Stimulated activated CD4-positive, alpha-beta T cell treated with anti-CD3 and anti-CD28 coated beads, Interleukin-1b, Interleukin-23, amount 100 ng/mL, for 24 hours (primary cell): ENCODE data around the gene ATP2B3.
A peak's percentile ranks its signal among the peaks of the same experiment; 100 is the strongest.
"Not testable (repeated sequence)": the region's sequence is repeated elsewhere in the genome, so short reads cannot be mapped to it uniquely, and the experiment has no call there.

ENCODE experiments used
- DNase-seq, 4 experiments: peaks; one replicate each; pipeline ENCODE4 v3.0.0-alpha.2; 2020; ENCODE audit warnings: low read depth in 4 of 4, low spot score in 1 of 4

ATP2B3 gene

DNA sequence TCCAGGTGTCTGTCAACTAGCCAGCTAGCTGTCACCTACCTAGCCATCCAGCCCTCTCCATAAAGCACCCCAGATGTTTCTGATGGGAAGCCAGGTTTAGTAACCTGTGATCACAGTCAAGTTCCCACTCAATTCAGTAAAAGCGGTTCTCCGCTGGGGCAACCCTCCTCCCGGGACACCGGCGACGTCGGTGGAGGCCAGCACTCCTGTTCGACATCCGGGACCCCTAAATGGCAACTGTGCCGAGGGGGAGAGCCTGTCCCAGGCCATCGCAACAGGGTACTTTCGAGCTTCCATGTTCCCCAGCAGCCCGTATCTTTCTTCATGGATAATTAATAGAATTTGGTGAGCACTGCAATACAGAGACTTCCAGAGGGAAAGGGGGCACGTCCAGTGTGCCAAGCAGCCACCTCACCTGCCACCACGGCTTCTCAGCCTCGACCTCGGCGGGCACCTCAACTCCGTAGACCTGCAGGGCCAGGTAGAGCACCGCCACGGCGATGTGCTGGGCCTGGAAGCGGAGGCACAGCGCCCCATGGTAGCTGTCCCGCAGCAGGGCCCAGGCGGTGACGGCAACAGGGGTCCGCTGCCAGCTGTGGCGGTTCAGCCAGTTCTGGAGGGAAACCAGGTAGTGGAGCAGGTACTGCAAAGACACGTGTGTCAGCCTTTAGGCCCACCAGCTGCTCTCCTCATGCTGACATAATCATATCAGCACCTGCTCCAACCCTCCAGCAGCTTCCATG, 74.8 kb downstream of the ATP2B3 start:
- no peak for DNase-seq

DNA sequence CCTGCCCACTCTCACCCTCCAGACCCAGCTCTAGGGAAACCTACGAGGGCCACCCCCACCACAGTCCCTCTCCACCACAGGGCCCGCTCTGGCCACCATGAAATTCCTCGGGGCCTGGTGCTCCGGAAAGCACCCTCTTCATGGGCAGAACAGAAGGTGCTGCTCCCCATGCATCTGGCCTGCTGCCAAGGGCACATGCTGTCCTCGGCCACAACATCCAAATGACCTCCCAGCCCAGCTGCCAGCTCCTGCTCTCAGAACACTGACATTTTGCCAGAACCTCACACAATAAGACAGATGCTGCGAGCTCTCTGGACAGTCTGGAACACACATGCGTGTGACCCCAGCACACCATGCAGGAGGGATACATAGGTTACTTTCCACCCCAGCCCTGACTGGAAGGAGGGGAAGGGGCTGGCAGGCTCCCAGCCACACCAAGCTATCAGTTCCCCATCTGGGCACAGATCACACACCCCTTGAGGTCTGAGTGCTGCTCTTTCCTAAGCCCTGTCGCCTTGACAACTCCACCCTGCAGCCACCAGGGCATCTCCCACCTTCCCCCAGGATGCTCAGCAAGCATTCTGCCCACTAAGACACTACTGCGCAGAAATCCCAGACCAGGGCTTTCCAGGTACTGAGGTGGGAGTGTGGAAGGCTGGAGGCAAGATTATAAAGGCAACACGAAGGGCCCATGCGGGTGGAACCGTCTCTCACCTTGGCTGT, 75.7 kb downstream of the ATP2B3 start:
- DNase-seq = no peak

DNA sequence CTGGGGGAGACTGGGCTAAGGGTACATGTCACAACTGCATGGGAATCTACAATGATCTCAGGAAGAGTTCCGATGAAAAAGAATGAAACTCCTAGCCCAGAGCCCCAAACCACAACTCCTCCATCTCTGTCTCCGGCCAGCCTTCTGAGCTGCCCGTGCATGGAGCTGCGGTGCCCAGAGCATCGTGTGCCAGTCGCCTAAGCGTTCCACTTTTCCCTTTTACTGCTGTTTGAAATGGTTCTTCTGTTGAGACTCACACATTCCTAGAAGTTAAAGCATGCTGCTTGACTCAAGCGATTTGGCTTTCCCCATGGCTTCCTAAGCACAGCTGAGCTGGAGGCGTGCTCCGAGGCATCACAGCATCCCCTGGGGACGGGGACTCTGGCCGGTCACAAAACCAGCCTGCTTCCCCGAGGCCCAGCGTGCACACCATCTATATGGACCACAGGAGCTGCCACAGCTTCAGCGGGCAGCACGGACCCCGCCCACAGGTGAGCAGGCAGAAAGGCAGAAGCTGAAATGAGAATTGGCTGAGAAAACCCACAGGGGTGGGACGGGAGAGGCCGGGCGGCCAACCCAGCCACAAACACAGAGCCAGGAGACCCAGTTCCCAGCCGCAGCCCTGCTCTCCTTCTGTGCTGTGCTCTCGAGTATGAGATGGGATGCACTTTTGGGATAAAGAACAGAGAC, 76.5 kb downstream of the ATP2B3 start:
- DNase-seq = no peak

DNA sequence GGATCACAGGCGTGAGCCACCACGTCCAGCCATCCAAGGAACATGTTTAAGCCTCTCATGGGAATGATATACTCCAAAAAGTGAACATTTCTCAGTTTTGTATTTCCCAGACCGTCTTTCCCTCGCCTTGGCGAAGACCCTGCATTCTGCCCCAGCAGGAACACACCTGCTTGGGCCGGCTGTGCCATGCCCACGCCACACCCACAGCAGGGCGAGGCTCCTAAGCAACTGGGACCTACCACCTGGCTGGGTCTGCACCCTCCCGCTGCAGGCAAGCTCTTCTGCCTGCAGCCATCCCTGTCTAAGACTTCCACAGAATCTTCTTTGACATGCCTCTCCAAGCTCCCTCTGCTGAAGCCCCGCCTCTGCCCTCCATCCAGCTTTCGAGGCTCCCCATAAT, 77.9 kb downstream of the ATP2B3 start:
- no peak for DNase-seq

DNA sequence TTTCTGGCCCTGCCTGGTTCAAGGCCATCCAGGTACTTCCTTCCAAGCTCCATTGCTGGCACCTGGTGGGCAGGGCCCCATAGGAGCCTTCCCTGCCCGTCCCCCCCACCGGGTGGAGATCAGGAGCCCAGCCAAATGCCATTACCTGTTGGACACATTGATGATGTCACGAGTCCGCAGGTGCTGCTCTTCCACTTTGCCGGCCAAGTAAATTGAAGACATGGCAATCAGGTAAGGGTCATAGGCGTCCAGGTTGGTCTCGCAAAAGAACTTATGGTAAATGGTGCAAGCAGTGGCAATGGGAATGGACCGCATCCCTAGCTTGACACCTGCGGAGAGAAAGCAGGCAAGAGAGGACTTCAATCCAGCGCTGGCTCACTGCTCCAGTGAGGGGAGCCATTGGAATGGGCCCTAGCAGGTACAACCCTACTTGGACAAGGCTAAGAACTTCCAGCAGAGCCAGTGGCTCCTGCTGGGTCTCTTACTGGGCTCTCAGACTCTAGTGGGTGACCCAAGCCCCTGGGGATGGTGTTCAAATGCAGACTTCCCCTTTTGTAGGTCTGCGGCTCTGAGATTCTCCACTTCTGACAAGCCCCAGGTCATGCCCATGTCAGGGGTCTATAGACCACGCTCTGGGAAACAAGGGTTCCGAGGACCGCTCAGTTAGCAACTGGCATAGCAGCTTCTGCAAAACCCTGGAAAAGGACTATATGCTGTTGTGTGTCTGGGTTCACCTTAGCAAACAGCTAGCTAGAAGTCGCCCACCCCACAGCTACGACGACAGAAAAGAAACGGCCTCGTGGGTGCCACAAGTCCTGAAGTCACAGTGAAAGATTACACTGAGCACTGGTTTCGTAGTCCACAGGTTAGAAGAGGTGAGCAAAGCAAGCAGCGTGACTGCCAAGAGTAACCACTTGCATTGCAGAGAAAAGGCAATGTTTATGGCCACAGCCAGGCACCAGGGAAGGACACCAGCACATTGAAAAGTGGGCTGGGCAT, 78.7 kb downstream of the ATP2B3 start:
- DNase-seq = no peak

DNA sequence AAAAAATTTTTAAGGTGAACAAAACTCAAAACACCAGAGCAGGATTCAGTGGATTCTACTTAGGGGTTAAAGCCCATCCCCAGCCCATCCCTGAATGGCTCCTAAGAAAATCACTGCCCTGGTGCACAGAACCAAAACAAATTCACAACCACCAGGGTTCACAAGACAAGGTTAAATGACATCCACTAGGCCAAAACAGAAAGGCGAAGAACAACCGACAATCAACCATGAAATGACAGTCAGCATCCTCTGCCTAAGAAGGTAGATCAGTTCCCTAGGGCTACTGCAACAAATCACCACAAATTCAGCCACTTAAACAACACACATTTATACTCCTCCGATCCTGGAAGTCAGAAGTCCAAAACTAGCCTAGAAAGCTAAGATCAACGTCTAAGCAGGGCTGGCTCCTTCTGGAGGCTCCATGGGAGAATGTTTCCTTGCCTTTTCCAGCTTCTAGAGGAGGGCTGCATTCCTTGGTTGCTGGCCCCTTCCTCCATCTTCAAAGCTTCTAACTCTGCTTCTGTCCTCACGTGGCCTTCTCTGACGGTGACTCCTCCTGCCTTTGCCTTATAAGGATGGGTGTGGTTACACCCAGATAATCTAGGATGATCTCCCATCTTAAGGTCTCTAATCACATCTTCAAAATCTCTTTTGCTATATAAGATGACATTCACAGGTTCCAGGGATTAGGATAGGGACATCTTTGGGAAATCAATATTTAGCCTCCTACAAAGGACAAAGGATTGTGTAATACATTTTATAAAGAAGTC, 79.7 kb downstream of the ATP2B3 start:
- no peak for DNase-seq

DNA sequence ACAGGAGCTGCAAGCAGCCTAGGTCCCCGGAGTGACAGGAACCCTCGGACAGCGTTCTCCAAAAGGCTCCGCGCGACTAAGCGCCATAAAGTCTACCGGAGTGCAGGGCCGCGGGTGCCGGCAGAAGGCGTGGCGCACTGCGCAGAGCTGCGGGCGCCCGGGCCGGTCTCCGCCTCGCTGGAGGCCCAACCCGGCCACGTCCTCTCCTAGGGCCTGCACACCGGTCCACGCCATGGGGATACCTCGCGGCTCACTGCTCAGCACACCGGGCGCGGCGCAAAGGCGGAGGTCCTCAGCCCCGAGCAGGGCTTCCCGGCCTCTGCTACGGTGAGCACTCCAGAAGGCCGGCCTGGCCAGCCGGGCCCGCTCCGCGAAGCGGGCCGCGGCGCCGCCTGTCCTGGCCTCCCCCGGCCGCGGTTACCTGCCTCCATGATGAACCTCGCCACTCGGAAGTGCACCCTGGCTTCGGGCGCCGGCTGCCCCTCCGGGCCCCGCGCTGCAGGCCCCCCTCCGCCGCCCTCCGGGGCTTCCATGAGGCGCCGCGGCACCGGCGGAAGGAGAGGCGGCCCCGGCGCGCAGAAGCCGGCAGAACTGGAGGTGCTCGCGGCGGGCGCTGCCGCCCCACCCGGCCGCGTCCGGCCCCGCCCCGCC, 81.2 kb downstream of the ATP2B3 start, which contains the start of gene CCNQ:
TSS of gene CCNQ (minus strand) at position 599 of the 651 bp plus-strand sequence. CDS start at position 533, 66 bp downstream.
- no peak for DNase-seq

DNA sequence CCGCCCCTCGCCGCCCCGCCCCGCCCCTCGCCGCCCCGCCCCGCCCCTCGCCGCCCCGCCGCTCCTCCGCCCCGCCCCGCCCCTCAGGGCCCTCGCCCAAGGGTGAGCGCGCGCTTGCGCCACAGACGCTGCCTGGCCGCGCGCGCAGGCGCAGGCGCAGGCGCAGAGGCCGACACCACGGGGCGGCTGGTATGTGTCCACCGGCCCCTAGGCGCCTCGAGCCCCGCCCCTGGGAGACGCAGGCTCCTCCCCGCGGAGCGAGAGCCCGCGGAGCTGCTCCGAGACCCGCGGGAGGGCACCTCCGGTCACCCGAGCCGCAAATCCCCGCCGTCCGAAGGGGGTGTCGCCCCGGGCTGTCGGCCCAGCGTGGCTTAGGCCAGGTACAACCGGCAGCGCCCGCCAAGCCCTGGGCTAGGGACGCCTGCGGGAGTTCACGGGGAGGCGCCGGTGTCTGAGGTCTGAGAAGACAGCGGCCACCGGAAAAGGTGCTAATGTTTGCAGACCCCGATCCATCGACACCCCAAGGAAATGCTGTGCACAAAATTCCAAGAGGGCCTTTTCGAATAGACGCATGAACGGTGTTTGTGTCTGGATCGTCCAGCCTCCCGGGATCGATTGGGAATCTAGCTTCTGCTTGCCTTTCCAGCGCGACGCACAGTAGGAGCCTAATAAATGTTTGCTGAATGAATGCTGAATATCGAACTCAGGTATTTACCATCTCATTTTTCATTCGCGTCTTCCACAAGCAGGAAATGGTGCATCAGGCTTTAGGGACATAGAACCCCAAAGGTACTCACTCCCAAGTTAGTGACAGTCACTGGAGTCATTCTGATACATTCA, 82.0 kb downstream of the ATP2B3 start:
- DNase-seq = peak; percentile 60 to 76 (median 66)

DNA sequence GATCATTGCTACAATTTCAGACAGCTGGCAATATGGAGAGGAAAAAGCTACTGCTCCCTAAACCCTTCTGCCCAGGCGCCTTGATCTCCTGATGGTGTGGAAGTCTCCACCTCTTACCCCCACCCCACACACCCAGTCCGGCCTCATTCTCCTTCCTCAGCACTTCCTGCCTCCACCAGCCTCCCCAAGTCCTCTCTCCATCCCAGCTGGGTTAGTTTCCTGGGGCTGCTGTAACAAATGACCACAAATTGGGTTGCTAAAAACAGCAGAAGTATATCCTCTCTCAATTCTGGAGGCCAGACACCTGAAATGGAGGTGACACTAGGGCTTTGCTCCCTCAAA, 82.6 kb downstream of the ATP2B3 start:
- DNase-seq = no peak

DNA sequence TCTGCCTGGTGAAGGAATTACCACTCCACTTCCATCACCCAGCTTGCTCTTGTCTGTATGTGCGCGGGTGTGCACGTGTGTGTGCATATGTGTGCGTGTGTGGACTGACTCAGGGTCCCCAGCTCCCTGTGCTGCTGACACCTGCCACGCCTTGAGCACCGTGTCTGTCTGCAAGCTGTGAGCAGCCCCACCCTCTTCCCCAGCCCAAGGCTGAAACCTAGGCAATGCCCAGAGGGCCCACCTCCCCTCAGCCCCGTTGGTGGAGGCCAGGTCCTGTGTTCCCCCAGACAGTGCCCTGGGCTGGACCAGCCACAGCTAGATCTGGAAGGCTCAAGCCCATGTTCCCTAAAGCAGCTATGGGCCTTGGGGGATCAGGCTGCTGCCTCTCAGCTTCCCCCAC, 83.5 kb downstream of the ATP2B3 start:
- DNase-seq = no peak

DNA sequence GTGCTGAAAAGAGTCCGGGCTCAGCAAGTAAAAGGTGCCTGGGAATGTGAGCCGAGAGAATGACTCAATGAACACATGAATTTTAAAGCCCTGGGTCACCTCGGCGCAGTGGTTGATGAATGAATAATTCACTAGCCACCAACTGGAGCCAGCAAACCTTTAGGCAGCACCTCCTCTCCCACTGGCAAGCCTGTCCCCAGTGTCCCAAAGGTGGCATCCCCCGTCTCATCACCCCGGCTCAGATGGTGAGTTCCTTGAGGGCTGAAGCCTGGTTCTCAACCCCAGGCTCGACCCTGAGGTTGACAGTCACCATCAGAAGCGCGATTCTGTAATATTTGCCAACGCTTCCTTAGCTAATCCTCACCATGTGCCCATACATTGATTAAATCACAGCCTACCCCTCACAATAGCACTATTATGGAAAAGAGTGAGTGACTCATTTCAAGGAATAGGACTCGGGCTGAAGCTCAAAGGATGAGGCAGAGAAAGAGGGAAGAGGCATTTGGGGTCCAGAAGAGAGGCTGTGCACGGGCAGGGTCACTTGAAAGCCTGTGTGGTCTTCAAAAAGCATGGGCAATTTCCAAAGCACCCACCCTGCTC, 84.2 kb downstream of the ATP2B3 start:
- no peak for DNase-seq

DNA sequence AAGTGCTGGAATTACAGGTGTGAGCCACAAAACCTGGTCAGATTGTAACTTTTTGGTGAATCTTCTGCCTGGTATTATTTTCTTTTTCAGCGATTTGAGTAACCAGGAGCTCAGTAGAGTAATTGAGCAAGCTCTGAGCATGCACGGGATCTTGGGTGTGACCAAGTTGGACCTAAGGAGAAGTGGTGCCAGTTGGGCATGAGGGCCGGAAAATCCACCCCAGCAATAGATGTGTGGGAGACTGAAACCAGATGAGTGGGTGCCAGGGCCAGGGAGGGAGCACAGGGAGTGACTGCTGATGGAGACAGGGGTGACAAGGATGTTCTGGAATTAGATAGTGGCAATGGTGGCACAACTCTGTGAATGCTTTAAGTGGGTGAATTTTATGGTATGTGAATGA, 85.2 kb downstream of the ATP2B3 start:
- no peak for DNase-seq

DNA sequence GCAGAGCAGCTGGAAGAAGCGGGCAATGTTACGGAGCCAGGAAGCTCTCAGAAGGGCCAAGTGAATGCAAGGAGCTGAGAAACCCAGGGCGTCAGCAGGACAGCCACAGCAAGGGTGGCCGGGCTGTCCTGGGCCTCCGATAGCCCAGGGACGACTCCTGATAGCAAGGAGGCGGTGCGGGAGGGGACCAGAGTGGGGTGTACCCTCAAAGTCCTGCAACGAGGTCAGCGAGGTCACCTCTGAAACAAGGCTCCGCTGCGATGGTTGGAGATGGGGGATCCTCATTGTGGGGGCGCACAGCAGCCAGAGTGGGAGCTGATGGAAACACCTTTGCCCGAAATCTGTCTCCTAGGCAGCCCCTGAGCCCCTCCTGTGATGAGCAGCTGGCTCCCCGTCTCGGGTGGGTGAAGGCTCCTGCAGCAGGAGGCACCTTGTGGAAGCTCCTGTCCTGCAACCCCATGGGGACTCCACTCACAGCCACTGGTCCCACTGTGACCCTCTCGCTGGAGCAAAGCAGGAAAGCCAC, 85.8 kb downstream of the ATP2B3 start:
- no peak for DNase-seq

DNA sequence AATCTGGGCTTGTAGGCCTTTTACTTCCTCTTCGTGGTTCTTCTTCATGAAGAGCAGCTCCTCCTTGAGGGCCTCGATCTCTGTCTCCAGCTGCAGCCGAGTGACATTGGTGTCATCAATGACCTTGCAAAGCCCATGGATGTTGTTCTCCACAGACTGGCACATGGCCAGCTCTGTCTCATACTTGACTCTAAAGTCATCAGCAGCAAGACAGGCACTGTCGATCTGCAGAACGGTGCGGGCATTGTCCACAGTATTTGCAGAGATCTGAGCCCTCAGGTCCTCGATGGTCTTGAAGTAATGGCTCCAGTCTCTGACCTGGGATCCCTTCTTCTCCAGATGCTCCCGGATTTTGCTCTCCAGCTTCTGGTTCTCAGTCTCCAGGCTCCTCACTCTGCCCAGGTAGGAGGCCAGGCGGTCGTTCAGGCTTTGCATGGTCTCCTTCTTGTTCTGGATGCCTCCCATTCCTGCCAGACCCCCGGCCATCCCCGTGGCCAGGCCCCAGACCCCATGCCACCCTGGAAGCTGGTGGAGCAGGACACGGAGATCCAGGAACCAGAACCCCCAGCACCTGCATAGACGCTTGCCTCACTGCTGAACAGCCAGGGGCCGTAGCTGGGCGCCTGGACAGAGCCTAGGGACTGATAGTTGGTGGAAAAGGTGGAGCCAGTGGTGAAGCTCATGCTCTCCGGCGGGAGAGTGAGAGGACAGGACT, 87.4 kb downstream of the ATP2B3 start:
- DNase-seq = not testable (repeated sequence)

DNA sequence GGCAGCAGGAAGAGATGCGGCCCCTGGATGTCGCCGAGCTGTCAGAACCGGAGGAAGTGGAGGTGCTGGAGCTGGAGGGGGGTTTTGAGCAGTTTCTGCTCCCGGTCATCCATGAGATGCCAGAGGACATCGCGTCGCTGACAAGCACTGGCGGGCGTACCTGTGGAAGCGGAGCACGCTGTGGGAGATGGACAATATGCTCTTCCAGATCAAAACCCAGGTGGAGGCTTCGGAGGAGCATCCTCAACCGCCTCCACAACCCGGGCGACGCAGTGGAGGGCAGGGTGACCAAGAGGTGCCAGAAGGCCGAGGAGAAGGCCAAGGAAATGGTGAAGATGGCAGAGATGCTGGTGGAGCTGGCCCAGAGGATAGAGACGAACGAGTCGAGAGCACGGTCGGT, 89.1 kb downstream of the ATP2B3 start:
- no peak for DNase-seq

DNA sequence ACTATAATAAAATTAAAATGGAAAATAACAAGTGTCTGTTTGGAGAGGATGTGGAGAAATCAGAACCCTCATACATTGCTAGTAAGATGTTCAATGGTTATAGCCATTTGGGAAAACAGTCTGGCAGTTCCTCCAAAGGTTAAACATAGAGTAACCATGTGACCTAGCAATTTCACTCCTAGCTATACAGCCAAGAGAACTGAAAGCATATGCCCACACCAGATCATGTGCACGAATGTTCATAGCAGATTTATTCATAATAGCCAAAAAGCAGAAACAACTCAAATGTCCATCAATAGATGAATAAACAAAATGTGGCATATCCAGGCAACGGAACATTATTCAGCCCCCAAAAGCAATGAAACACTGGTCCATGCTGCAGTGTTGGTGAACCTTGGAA, 90.9 kb downstream of the ATP2B3 start:
- no peak for DNase-seq

DNA sequence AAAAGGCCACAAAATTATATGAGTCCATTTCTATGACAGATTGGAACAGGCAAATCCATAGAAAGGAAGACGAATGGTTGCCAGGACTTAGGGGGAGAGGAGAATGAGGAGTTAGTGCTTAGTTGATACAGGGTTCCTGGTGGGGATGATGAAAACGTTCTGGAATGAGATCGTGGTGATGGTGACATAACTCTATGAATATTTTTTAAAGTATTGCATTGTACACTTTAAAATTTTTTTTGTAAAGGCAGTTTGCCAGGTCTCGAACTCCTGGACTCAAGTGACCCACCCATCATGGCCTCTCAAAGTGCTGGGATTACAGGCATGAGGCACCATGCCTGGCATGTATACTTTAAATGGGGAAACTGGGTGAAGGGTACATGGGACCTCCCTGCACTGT, 91.4 kb downstream of the ATP2B3 start:
- no peak for DNase-seq
